HG03575 (cell line): Measurements from ENCODE around the gene FOCAD.

Source experiments
- ATAC-seq: cut with Tn5 transposase; IDR thresholded peaks from one replicate; pipeline ENCODE4 v1.9.1; 2021; ENCODE audit not compliant: unreplicated experiment, insufficient number of reproducible peaks, low FRiP score; ENCODE audit errors: extremely low read depth

Gene FOCAD

GRCh38 chr9:20771729-20772128 is 87.7 kb downstream of the FOCAD start:
- no peak for ATAC-seq

GRCh38 chr9:20775683-20776082 is 91.6 kb downstream of the FOCAD start:
- ATAC-seq = no peak

GRCh38 chr9:20781092-20781491 is 97.0 kb downstream of the FOCAD start:
- ATAC-seq = no peak

GRCh38 chr9:20782289-20782688 is 98.2 kb downstream of the FOCAD start:
- no peak for ATAC-seq

GRCh38 chr9:20783057-20784038 is 99.3 kb downstream of the FOCAD start:
- no peak for ATAC-seq

GRCh38 chr9:20784196-20784595 is 100.1 kb downstream of the FOCAD start:
- ATAC-seq = no peak

- no peak for ATAC-seq
Measured at GRCh38 chr9:20786807-20787206, 102.7 kb downstream of the FOCAD start.

GRCh38 chr9:20788526-20789451 is 104.7 kb downstream of the FOCAD start:
- ATAC-seq = no peak

- ATAC-seq = no peak
Measured at GRCh38 chr9:20790721-20791120, 106.7 kb downstream of the FOCAD start.

GRCh38 chr9:20791682-20792081 is 107.6 kb downstream of the FOCAD start:
- ATAC-seq = no peak

GRCh38 chr9:20804489-20805250 is 120.6 kb downstream of the FOCAD start:
- ATAC-seq = no peak

- ATAC-seq = no peak
Measured at GRCh38 chr9:20805766-20806165, 121.7 kb downstream of the FOCAD start.

- ATAC-seq = no peak
Measured at GRCh38 chr9:20808002-20808401, 123.9 kb downstream of the FOCAD start.

- ATAC-seq = no peak
Measured at GRCh38 chr9:20811872-20812271, 127.8 kb downstream of the FOCAD start.

GRCh38 chr9:20815923-20816703 is 132.1 kb downstream of the FOCAD start:
- ATAC-seq = no peak

GRCh38 chr9:20823051-20823450 is 139.0 kb downstream of the FOCAD start:
- no peak for ATAC-seq

GRCh38 chr9:20831028-20831427 is 147.0 kb downstream of the FOCAD start:
- ATAC-seq = no peak

- no peak for ATAC-seq
Measured at GRCh38 chr9:20832775-20833174, 148.7 kb downstream of the FOCAD start.
